Neuronal stem cell (in vitro differentiated cells): ENCODE measurements around the gene CIC.

ENCODE experiments used
- DNase-seq: peaks from one replicate; pipeline ENCODE4 v3.0.0-alpha.2; 2013; ENCODE audit warnings: low spot score
- H2AFZ ChIP-seq: one replicate; pipeline ENCODE4 v1.6.1; 2013; ENCODE audit warnings: mild to moderate bottlenecking, low read length, inconsistent platforms
- H2AK5ac ChIP-seq: 2 replicates; pipeline ENCODE4 v1.6.1; 2013; ENCODE audit warnings: low read depth, mild to moderate bottlenecking, inconsistent platforms, low read length, moderate library complexity, mixed read lengths
- H2BK120ac ChIP-seq: 2 replicates; pipeline ENCODE4 v1.6.1; 2013; ENCODE audit warnings: low read depth, mild to moderate bottlenecking, inconsistent platforms, low read length, moderate library complexity, mixed read lengths
- H2BK12ac ChIP-seq: one replicate; pipeline ENCODE4 v1.6.1; 2013; ENCODE audit warnings: low read length, inconsistent platforms
- H2BK15ac ChIP-seq: 2 replicates; pipeline ENCODE4 v1.6.1; 2013; ENCODE audit warnings: mild to moderate bottlenecking, low read length, inconsistent platforms, mixed read lengths
- H2BK5ac ChIP-seq: one replicate; pipeline ENCODE4 v1.6.1; 2013; ENCODE audit warnings: inconsistent platforms, mild to moderate bottlenecking, low read length, moderate library complexity
- H3K14ac ChIP-seq: one replicate; pipeline ENCODE4 v1.6.1; 2013; ENCODE audit warnings: low read length, inconsistent platforms
- H3K18ac ChIP-seq: 2 replicates; pipeline ENCODE4 v1.6.1; 2013; ENCODE audit warnings: low read length, inconsistent platforms
- H3K23ac ChIP-seq: 2 replicates; pipeline ENCODE4 v1.6.1; 2013; ENCODE audit warnings: low read depth, mild to moderate bottlenecking, mixed read lengths, low read length, inconsistent platforms; ENCODE audit not compliant: poor library complexity
- H3K27ac ChIP-seq: replicated peaks from 3 replicates; pipeline ENCODE4 v1.5.1; 2013; ENCODE audit warnings: low read length, inconsistent platforms
- H3K27me3 ChIP-seq, 3 experiments: 2 replicates each; pipeline ENCODE4 v1.6.1; 2013; ENCODE audit warnings: low read length in 3 of 3, mild to moderate bottlenecking in 2 of 3, inconsistent platforms in 1 of 3, low read depth in 1 of 3, mixed read lengths in 1 of 3, moderate library complexity in 1 of 3; ENCODE audit not compliant: control insufficient read depth in 3 of 3, insufficient read depth in 3 of 3
- H3K36me3 ChIP-seq, 2 donors: replicated peaks in 1 of 2; 2 replicates each; pipeline ENCODE4 v1.6.1; 2013; ENCODE audit warnings: low read length in 2 of 2; ENCODE audit not compliant: control insufficient read depth in 2 of 2, insufficient read depth in 2 of 2
- H3K4ac ChIP-seq: 2 replicates; pipeline ENCODE4 v1.6.1; 2013; ENCODE audit warnings: inconsistent platforms, mild to moderate bottlenecking, low read length, moderate library complexity
- H3K4me1 ChIP-seq, 2 donors: 1 replicate in 1 of 2; 2 replicates in 1 of 2; pipeline ENCODE4 v1.6.1; 2013; ENCODE audit warnings: low read length in 2 of 2, low read depth in 1 of 2; ENCODE audit not compliant: control insufficient read depth in 2 of 2, insufficient read depth in 1 of 2
- H3K4me2 ChIP-seq: one replicate; pipeline ENCODE4 v1.6.1; 2013; ENCODE audit warnings: mild to moderate bottlenecking, low read length, inconsistent platforms; ENCODE audit not compliant: insufficient read depth, poor library complexity, severe bottlenecking
- H3K4me3 ChIP-seq, 2 donors: 2 replicates each; pipeline ENCODE4 v1.5.1; 2013; ENCODE audit warnings: low read length in 2 of 2, mild to moderate bottlenecking in 2 of 2, inconsistent platforms in 1 of 2, moderate library complexity in 1 of 2
- H3K79me1 ChIP-seq: one replicate; pipeline ENCODE4 v1.6.1; 2013; ENCODE audit warnings: low read depth, mild to moderate bottlenecking, inconsistent platforms, low read length, moderate library complexity
- H3K9ac ChIP-seq: one replicate; pipeline ENCODE4 v1.6.1; 2013; ENCODE audit warnings: mild to moderate bottlenecking, low read depth, low read length, inconsistent platforms; ENCODE audit not compliant: poor library complexity
- H3K9me3 ChIP-seq, 2 donors: replicated peaks in 1 of 2; 2 replicates each; pipeline versions ENCODE3 to v1.6.1; 2013; ENCODE audit warnings: low read length in 2 of 2, mild to moderate bottlenecking in 2 of 2, inconsistent platforms in 1 of 2, low read depth in 1 of 2, mixed read lengths in 1 of 2, moderate library complexity in 1 of 2; ENCODE audit not compliant: control insufficient read depth in 2 of 2, insufficient read depth in 1 of 2
- H4K8ac ChIP-seq: one replicate; pipeline ENCODE4 v1.6.1; 2013; ENCODE audit warnings: low read depth, mild to moderate bottlenecking, inconsistent platforms, low read length, moderate library complexity
- H4K91ac ChIP-seq: one replicate; pipeline ENCODE4 v1.6.1; 2013; ENCODE audit warnings: low read length, low read depth, mild to moderate bottlenecking, inconsistent platforms; ENCODE audit not compliant: poor library complexity
- WGBS, 2 donors: extraction: QIAGEN DNeasy Blood & Tissue Kit; methylation state at CpG; one replicate each; pipeline ENCODE4 v1.1.7; 2013; ENCODE audit warnings: missing lambda C conversion rate in 2 of 2, mixed read lengths in 1 of 2; ENCODE audit not compliant: insufficient read length in 2 of 2, insufficient replicate concordance in 1 of 2; ENCODE audit errors: extremely low coverage in 2 of 2; 5-methylcytosine and 5-hydroxymethylcytosine counted together

The CIC gene

DNA sequence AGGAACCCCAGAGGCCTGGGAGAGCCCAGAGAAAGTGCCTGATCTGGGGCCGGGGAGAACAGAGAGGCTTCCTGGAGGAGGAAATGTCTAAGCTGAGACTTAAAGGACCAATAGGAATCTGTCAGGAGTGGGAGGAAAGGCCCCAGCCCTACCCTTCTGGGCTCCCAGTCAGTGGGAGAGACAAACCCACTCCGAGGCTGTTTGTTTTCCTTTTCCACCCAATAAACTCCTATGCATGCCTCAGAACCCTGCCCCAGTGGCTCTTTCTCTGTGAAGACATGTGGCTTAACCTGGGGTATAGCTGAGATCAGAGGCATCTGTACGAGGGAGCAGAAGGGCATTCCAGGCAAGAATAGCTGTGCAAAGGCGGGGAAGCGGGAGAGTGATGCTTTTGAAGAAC is 58.3 kb downstream of the CIC start:
- Histone ChIP-seq H2AFZ (no peak overlapping the region), H3K27ac (no peak overlapping the region), H2BK15ac (no peak overlapping the region), H3K4me2 (no peak overlapping the region), H3K18ac (no peak overlapping the region), H3K36me3 (no peaks in the 10 kb centered on the region), H3K4ac (no peak overlapping the region), H4K91ac (no peak overlapping the region), H3K14ac (no peak overlapping the region), H3K23ac (no peak overlapping the region), H2BK120ac (no peak overlapping the region), H2BK5ac (no peak overlapping the region), H3K4me3 (peak overlapping the region in 1 of 2 donors; percentile 14), H3K9me3 (no peaks in the 10 kb centered on the region), H3K27me3 (peaks cover 4 to 23% (median 10%) of the 10 kb centered on the region in 3 experiments), H2AK5ac (no peak overlapping the region), H2BK12ac (no peak overlapping the region), H3K79me1 (peaks cover 12% of the 10 kb centered on the region), H4K8ac (no peak overlapping the region), H3K4me1 (peaks cover 3 to 9% of the 10 kb centered on the region in 2 donors), H3K9ac (no peak overlapping the region)
- no CpG with 5 or more reads among the region's 5 CpGs for WGBS, 2 donors
- DNase-seq: no peak

GRCh38 chr19:42328106-42328505 is 59.1 kb downstream of the CIC start:
- no peak for DNase-seq
- Histone ChIP-seq H3K18ac (no peak overlapping the region), H3K4me1 (peaks cover 3 to 9% of the 10 kb centered on the region in 2 donors), H4K91ac (no peak overlapping the region), H2BK5ac (no peak overlapping the region), H3K23ac (no peak overlapping the region), H3K14ac (no peak overlapping the region), H4K8ac (no peak overlapping the region), H3K9ac (no peak overlapping the region), H2AK5ac (no peak overlapping the region), H2BK15ac (no peak overlapping the region), H2AFZ (no peak overlapping the region), H3K36me3 (peaks cover 0 to 2% of the 10 kb centered on the region in 2 donors), H3K27ac (no peak overlapping the region), H3K27me3 (peaks cover 4 to 19% (median 10%) of the 10 kb centered on the region in 3 experiments), H3K4ac (no peak overlapping the region), H2BK12ac (no peak overlapping the region), H3K4me2 (no peak overlapping the region), H3K79me1 (peaks cover 12% of the 10 kb centered on the region), H2BK120ac (no peak overlapping the region), H3K9me3 (no peaks in the 10 kb centered on the region), H3K4me3 (no peak overlapping the region)
- no CpG with 5 or more reads among the region's 1 CpG for WGBS, 2 donors

- Histone ChIP-seq H2BK12ac (no peak overlapping the region), H4K8ac (no peak overlapping the region), H2BK5ac (no peak overlapping the region), H3K79me1 (peaks cover 16% of the 10 kb centered on the region), H3K18ac (no peak overlapping the region), H3K9ac (no peak overlapping the region), H2BK15ac (no peak overlapping the region), H2AK5ac (no peak overlapping the region), H2AFZ (no peak overlapping the region), H3K14ac (no peak overlapping the region), H3K4ac (no peak overlapping the region), H2BK120ac (no peak overlapping the region), H3K9me3 (no peaks in the 10 kb centered on the region), H3K27ac (no peak overlapping the region), H4K91ac (no peak overlapping the region), H3K4me1 (peaks cover 3 to 9% of the 10 kb centered on the region in 2 donors), H3K27me3 (peaks cover 0 to 12% (median 4%) of the 10 kb centered on the region in 3 experiments), H3K36me3 (peaks cover 0 to 6% of the 10 kb centered on the region in 2 donors), H3K4me3 (no peak overlapping the region), H3K4me2 (no peak overlapping the region), H3K23ac (no peak overlapping the region)
- no CpG with 5 or more reads among the region's 2 CpGs for WGBS, 2 donors
- DNase-seq: no peak
These were observed 59.8 kb downstream of the CIC start for GRCh38 chr19:42328854-42329253.

- Histone ChIP-seq H3K27me3 (no peaks in the 10 kb centered on the region), H3K9ac (no peak overlapping the region), H2BK120ac (no peak overlapping the region), H3K9me3 (no peaks in the 10 kb centered on the region), H4K91ac (no peak overlapping the region), H3K79me1 (peaks cover 20% of the 10 kb centered on the region), H4K8ac (no peak overlapping the region), H2BK5ac (no peak overlapping the region), H3K27ac (no peak overlapping the region), H2BK12ac (no peak overlapping the region), H2AFZ (no peak overlapping the region), H3K14ac (no peak overlapping the region), H3K23ac (peak overlapping the region; percentile 12), H3K4me3 (no peak overlapping the region), H3K36me3 (peaks cover 0 to 11% of the 10 kb centered on the region in 2 donors), H3K4me2 (no peak overlapping the region), H3K4ac (no peak overlapping the region), H3K18ac (no peak overlapping the region), H3K4me1 (peaks cover 3 to 6% of the 10 kb centered on the region in 2 donors), H2AK5ac (no peak overlapping the region), H2BK15ac (no peak overlapping the region)
- no peak for DNase-seq
- no CpG with 5 or more reads among the region's 2 CpGs for WGBS, 2 donors
These were observed 61.2 kb downstream of the CIC start for GRCh38 chr19:42330241-42330711.
